NCI-H1092 (cell line): ENCODE data around the gene EPHB1.
"Not testable (repeated sequence)": the region's sequence is repeated elsewhere in the genome, so short reads cannot be mapped to it uniquely, and the experiment has no call there.

Source experiments
- DNase-seq: peaks from one replicate; lab custom pipeline; 2025; lab: John Stamatoyannopoulos, UW

EPHB1 gene

GRCh38 chr3:135216659-135217058 is 421.6 kb downstream of the EPHB1 start:
- no peak for DNase-seq

GRCh38 chr3:135217730-135218129 is 422.7 kb downstream of the EPHB1 start:
- no peak for DNase-seq

GRCh38 chr3:135218304-135218703 is 423.2 kb downstream of the EPHB1 start:
- DNase-seq: no peak

DNA sequence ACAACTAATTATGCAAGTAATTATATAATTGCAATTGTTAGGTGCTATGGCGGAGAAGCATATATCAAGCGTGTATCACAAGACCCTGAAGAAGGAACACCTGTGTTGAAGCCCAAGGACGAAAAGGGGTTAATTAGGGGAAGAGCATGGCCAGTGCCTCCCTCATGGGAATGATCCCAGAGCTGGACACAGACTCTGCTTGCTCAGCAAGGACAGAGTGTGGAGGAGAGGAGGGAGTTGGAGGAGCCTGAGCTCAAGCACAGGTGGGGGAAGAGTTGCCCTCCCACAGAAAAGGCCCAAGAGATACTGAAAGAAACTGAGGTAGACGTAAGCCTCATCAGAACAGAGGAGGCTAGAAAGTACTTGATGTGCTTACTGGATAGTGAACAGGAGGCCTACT is 423.7 kb downstream of the EPHB1 start:
- no peak for DNase-seq

GRCh38 chr3:135224815-135225362 is 429.8 kb downstream of the EPHB1 start:
- no peak for DNase-seq

GRCh38 chr3:135226057-135226456 is 431.0 kb downstream of the EPHB1 start:
- DNase-seq: no peak

- DNase-seq: no peak
Measured at GRCh38 chr3:135228201-135228600, 433.1 kb downstream of the EPHB1 start.

DNA sequence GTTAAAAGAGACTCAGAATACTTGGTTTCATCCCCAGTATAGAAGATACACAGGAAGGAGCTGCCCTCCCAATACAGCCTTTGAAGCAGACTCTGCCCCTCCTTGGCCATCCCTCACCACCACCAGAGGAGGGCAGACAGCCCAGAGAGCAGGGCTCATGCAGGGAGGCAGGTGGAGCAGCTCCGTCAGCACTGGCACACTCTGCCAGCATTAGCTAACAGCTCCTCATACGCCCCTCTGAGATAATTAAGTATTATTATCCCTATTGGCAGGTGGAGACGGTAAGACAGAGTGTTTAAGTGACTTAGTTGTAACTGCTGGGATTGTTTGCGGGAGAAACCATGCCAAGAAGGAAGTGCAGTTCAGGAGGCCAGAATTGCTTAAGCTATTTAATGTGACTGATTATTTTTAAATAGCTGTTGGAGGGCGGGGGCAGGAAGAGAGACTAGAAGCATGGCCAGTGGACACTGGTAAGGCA is 434.0 kb downstream of the EPHB1 start:
- peak; percentile 90 for DNase-seq

DNA sequence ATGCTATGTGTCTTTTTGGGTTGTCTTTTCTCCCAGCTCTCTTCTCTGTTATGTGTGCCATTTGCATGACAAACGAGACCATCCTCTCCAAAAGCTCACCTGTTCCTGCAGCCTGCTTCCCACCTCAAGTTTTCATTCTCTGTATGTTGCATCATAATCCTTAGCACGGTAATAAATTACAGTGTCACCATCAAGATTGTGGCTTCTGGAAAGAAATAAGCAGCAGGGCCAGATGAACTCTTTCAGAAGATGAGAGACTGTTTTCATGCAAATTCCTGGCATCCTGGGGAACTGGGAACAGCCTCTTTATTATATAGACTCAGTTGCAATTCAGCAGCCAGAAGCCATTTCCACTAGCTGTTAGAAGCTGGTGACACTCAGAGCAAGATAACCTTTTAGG is 436.7 kb downstream of the EPHB1 start:
- no peak for DNase-seq

DNA sequence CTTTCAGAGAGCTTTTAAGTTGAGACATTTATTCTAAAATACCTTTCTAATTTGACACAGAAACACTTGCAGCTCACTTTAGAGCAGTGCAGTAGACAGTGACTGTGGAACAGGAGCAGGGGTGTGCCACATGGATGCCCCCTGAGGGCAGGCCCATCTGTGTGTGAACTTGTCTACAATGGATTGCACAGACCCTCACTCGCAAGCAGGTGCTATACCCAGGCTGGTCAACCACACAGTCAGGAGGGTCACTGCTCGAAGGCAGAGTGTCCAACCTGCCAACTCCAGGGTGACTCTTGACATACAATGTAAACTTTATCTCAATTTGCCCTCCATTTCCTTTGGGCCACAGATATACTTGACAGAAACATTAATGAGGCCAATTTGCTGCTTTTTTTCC is 437.2 kb downstream of the EPHB1 start:
- no peak for DNase-seq

DNA sequence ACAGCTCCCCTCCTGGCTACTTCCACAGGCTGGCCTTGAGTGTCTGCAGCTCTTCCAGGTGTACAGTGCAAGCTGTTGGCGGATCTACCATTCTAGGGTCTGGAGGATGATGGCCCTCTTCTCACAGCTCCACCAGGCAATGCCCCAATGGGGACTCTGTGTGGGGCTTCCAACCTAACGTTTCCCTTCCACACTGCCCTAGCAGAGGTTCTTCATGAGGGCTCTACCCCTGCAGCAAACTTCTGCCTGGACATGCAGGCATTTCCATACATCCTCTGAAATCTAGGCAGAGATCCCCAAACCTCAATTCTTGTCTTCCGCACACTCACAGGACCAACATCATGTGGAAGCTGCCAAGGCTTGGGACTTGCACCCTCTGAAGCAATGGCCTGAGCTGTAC is 438.4 kb downstream of the EPHB1 start:
- DNase-seq: not testable (repeated sequence)

- DNase-seq: no peak
Measured at GRCh38 chr3:135235541-135235940, 440.5 kb downstream of the EPHB1 start.

DNA sequence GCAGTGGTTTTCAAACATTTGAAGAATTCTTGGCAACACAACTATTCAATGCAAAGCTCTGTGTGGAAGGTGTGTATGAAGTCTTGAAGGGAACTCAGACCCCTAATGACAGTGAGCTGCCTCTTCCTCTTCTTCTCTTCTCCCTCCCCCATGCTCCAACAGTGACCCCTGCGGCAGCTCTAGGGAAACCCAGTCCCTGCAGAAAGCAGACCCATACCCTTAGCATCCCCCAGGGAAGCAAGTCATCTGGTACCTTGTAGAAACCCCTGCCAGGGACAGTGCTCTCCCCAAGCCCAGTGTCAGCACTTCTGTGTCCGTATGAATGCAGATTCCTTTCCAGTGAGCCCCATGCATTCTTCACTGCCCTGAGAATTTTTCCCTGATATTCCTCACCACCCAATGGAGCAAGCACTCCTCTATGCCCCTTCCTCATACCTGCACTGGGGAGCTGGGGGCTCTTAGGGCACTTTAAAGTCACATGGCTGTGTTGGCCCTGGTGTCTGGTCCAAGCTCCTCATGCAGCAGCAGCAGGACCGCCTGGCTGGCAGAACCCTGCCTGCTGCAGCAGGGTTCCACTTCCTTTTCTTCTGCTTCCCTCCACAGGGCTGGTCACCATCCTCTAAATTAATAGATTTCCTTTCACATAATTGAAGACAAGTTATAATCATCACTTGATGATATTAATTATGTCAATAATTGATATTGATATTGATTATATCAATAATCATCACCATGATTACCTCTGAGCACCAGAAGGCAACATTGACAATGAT is 442.5 kb downstream of the EPHB1 start:
- no peak for DNase-seq

GRCh38 chr3:135238236-135238830 is 443.3 kb downstream of the EPHB1 start:
- DNase-seq: no peak

DNA sequence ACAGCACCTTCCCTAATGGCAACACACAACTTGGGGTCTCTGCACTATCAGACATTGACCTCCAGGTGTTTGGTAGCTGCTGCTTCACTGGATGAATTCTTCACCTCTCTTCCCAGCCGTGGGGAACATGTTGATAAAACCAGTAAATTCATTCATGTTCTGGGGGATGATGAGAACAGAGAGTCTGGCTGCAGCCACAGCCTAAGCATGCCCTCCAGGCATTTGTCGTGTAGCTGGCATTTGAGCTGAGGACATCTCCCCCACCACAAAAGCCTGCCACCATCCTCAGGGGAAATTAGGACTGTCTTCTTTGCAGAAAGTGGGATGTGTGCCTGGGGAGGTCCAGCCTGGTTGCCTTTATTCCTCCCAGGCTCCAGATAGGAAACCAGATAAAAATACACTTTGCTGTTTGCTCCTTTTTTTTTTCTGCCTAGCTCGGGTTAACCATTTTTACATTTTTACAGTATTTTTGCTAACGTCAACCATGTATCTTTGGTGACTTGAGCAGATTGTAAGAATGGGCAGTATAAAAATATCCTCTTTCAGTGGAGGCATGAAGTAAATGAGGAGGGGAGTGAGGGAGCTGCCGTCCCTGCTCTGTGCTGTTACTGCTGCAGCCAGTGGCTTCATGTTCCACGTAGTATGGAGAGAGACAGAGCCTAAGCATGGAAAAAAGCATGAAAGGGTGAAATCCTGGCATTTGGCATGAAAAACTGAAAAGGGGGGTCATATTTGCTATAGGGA is 444.0 kb downstream of the EPHB1 start:
- DNase-seq: no peak

- peak; percentile 32 for DNase-seq
Measured at GRCh38 chr3:135239615-135239884, 444.5 kb downstream of the EPHB1 start.

- no peak for DNase-seq
Measured at GRCh38 chr3:135240426-135240825, 445.4 kb downstream of the EPHB1 start.

DNA sequence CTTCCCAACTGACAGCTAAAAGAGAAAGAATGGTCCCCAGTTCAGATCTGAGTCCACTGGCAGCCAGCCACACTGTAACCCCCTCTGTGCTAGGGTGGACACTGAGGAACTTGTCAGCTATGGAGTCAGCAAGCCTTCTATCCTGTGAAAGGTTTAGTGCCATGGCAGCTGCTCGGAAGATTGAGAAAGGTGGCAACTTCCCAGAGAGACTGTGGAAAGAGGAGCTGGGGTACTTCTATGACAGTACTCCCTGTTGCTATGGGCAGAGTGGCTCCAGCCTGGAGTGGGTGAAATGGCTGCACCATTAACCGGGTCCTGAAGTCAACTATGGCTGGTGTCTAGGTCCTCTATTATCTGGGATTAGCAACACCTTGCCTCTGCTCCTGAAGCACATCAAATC is 447.2 kb downstream of the EPHB1 start:
- DNase-seq: no peak

DNA sequence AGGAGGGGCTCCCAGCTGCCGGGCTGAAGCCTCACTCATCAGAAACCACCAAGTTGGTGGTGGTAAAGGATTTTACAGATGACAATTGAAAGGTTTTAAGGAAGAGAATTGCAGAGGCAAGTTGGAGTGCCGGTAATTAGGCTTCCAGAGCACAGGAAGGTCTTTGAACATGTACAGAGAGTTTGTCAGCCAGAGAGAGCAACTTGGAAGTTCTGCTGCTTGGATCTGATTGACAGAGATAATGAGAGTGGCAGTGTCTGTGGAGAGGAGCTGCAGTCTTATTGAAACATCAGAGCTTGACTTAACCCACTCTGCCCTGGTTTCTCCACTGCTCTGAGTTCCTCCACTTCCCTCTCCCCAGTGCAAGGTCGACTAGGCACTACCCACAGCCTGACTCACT is 448.6 kb downstream of the EPHB1 start:
- no peak for DNase-seq

GRCh38 chr3:135246027-135246426 is 451.0 kb downstream of the EPHB1 start:
- DNase-seq: no peak

- no peak for DNase-seq
Measured at GRCh38 chr3:135248213-135248612, 453.2 kb downstream of the EPHB1 start.

GRCh38 chr3:135249186-135249585 is 454.1 kb downstream of the EPHB1 start:
- no peak for DNase-seq

GRCh38 chr3:135258916-135259315 is 463.9 kb downstream of the EPHB1 start:
- no peak for DNase-seq
